Lung microvascular endothelial cell (primary cell): ENCODE data around the gene GPR45. TPM values are rescaled to one million over a fixed set of nuclear protein-coding genes. Genes with fewer than 3 reads are reported as not detected.

Experiments
- DNase-seq, 2 donors: peaks; one replicate each; pipeline versions ENCODE4 v3.0.0 to v3.0.0-alpha.2; 2010; ENCODE audit warnings: low read depth in 2 of 2
- total RNA-seq: library from RNA; depleted of rRNA; stranded (reverse); fragments of >200 nt; gene quantifications from 2 replicates; pipeline ENCODE4 v1.2.1, GENCODE V29; 2014

The GPR45 gene
- total RNA-seq, 1 donor from 2014 or later = not detected

DNA sequence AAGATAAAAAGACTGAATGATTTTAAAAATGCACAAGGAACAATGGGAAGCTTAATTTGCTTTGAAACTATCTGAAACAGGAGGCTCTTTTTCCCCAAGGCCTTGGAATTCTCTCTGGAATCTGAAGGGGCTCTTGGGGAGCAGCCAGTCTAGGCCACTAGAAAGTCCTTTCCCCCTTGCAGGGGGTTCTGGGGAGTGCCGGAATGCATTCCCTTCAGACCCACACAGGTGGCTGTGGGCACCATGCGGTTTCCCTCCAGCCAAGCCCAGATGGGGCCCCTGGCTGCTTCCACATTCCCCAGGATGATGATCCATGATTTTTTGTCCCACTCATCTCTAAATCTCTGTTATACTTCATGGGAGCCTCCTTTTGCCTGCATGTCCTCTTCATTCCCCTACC, 10.7 kb downstream of the GPR45 start:
- DNase-seq = no peak

DNA sequence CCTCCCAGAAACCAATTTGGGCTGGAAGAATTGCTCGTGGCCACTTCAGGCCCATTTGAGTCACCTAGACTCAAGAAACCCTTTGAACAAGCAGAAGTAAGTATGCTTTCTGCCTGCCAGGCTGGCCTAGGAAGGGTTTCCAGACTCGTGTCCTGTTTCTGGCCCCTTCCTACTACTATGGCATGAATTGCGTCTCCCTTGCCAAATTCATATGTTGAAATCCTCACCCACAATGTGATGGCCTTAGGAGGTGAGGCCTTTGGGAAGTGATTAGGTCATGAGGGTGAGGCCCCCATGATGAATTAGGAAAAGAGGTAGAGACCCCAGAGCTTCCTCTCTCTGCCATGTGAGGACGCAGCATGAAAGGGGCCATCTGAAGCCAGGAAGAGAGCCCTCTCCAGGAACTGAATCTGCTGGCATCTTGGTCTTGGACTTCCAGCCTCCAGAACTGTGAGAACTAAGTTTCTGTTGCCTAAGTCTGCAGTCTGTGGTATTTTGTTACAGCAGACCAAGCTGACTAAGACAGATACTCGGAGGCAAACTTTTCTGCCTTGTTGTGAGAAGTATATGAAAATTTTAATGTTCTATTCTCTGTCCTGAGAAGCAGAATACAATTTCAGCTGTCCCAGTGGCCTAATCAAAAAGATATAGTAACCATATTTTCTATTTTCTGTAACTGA, 13.1 kb downstream of the GPR45 start:
- no peak for DNase-seq

DNA sequence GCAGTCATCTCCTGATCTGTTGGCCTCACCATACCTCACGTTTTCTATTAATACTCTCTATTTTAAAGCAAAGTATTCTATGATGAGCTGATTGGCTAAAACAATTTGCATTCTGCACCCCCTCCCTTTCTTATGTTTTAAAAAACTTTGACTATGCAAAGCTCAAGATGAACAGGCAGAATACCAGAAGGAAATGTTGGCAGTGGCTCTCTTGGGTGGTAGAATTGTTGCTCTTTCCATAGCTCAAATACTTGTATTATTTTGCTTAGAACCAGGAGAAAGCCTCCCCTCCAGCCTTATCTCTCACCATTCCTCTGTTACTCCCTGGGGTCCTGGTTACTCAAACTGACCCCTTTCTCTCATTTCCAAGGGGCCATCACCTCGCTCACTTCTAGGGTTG, 14.4 kb downstream of the GPR45 start:
- no peak for DNase-seq

DNA sequence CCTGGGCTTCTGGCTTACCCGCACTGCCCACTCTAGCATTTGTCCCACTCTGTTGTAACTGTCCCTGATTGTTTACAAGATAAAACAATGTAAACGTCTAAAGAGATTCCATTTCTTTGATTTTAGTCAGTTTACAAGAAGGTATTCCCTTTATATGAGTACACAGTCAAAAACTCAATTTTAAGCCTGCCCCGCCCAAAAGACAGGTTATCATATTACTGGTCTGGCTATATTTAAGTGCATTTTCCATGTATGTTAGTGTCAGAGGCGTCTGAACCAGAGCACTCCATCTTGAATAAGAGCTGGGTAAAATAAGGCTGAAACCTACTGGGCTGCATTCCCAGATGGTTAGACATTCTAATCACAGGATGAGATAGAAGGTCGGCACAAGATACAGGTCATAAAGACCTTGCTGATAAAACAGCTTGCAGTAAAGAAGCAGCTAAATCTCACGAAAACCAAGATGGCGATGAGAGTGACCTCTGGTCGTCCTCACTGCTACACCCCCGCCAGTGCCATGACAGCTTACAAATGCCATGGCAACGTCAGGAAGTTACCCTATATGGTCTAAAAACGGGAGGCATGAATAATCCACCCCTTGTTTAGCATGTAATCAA, 15.0 kb downstream of the GPR45 start:
- no peak for DNase-seq

DNA sequence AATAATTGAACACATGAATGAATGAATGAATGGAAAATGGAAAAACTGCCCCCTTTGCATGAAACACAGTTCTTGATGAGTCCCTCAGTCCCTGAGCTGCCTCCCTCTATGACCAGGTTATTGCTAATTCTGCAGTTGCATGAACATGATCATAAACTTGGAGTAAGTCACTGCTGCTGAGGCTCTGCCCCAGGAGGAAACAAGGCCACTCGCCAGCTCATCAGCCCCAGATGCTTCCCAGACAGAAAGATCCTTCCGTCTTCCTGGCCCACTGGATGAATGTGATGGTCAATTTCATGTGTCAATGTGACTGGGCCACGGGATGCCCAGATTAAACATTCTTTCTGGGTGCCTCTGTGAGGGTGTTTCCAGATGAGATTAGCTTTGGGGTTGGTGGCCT, 16.4 kb downstream of the GPR45 start:
- DNase-seq = peak in 1 of 2 donors; percentile 42

DNA sequence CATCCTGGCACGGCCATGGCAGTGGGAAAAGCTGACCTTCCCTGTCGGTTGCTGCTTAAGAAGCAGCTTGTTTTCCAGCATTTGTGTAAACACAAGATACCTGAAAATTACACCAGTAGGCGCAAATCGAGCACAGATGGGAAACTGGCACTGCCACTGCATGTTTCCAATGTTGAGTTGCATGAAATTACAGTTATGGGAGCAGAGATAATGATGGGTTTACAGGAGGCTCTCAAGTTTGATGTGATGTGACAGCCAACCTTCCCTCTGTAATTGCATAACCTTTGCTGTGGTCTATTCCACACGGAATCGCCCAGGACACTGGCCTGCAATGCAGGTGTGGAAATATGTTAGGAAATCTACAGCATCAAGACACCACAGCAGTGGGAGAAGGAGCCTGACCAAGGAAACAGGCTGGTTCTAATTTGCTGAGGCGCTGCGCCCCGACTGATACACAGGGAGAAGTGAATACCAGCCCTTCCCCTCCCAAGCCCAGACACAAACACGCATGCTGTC, 17.4 kb downstream of the GPR45 start:
- DNase-seq = no peak

DNA sequence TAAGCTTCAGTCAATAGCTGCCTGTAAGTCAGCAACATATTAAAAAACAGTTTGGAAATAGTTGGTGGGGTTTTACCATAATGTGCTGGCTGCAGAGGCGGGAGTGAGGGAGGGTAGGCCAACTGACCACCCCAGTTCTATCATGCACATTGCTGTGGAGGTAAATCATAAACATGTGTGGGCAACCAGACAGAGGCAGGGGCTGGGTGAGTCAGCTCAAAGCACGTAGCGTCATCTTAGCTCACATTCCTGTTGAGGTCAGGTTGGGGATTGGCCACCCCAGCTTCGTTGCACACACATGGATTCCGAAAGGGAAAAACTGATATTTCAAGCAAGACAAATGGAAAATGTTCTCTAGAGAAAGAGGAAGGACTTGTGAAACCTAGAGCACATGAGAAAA, 19.5 kb downstream of the GPR45 start:
- DNase-seq = peak in 1 of 2 donors; percentile 15

DNA sequence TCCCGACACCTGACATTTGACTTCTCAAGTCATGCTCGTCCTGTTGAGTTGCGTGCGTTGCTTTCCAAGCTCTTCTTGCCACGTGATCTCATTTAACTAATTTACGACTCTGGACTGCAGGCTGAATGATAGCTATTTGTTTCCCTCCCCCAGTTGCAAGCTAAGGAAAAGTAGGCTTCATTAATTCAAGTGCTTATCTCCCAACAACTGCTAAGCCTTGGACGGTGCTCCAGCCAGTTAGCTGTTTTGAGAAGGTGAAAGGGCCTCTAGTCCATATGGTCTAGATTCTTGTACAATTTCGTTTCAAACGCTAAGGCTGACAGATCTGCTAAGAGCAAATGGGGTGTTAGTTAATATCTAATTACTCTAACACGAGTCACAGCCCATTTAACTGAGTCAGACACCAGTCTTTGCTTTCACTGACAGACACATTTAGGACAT, 21.1 kb downstream of the GPR45 start:
- no peak for DNase-seq

DNA sequence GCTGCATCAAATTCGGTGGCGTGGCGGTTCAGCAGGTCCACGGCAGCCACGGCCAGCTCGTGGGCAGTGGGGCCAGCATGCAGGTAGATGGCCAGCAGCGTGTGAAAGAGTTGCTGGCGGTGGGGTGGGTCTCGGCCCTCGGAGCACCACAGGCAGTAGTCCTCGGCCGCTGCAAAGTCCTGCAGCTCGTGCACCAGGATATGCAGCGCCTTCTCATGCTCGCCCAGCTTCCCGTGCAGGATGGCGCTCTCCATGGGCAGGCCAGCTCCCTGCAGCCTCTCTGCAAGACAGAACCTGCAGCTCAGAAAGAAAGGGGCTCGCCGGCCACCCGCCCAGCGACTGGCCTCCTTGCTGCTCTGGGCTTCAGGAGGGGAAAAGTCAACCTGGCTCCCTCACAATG, 27.9 kb downstream of the GPR45 start:
- no peak for DNase-seq

DNA sequence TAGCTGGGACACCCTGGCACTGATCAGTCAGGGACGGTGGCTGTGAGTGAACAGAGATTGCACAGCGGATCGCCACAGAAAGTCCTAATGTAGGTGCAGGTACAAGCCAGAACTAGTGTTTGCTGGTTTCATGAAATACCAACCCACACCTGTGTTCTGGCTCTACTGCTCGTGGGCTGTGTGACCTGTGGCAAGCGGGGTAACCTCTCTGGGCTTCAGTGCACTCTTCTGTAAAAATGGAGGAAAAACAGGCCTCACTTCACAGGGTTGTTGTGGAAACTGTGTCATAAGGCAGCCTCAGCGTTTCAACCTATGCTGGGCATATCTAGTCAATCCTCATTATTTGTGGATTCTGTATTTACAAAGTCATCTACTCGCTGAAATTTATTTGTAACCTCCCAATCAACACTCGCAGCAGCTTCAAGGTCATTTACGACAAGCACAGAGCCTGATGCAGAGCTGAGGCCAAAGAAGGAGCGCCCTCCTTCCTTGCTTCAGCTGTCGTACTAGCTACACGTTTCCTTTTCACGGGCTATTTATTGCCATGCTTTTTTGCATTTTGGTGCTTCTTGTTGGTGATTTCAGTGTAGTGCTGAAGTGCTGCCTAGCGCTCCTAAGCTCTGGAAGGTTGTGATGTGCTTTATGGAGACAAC, 30.0 kb downstream of the GPR45 start:
- DNase-seq = no peak

DNA sequence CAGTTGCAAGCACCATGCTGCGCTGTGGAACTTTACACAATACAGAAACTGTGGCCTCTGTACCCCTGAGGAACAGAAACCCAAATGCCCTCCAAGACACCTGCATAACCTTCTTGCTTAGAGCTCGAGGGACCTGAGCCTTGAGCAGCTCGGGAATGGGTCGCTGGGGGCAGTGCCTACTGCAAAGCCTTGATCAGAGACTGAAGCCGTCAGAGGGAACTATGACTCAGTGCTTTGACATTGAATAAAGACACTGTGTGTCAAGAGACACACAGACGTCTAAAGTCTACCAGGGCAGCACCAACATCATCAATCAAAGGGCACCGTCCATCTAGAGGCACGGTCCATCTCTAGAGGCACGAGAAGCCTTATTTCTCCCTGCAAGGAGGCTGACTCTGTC, 30.6 kb downstream of the GPR45 start:
- DNase-seq = peak in 1 of 2 donors; percentile 31

DNA sequence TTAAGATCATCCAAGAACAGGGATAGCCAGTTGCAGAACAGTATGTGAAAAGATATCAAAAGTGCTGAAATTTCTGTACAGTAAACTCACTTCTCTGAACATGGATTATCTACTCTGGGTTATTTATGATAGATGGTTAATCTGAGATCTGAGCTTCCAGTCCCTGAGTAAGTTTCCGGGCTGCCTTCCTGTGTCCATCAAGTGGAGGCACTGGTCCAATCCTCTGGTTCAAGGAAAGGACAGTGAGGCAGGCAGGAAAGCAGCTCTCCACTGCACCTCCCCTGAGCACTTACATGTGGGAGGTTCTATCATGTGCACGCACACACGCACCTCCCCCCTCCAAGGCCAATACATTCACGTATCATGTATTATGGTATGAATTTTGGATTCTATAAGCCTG, 32.5 kb downstream of the GPR45 start:
- peak; percentile 76 to 95 for DNase-seq

DNA sequence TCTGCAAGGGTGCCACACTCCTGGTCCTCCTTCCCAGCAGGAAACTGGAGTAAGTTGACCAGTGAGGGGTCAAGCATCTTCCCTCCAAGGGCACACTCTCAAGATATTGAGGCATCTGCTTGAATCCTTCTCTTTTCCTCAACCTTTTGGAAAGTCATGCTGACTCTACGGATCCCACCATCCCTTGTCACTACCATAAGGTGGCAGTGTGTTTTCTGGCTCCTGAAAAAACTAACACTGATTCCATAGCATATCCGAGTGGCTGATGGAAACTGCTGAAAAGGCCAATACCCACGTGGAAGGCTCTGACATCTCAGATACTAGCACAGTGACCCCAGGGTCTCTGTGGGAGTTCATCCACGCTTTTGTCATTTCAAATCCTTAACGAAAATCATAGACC, 37.1 kb downstream of the GPR45 start:
- peak in 1 of 2 donors; percentile 10 for DNase-seq

DNA sequence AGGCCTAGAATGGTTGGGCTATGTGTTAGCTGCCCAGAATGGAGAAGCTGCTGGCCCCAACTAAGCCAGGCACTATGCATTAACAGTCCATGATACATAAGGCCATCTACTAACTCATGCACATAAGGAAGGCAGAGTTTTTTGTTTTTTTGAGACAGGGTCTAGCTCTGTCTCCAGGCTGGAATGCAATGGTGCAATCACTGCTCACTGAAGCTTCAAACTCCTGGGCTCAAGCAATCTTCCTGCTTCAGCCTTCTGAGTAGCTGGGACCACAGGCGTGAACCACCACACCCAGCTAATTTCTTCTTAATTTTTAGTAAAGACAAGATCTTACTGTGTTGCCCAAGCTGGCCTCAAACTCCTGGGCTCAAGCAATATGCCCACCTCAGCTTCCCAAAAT, 37.6 kb downstream of the GPR45 start:
- no peak for DNase-seq

DNA sequence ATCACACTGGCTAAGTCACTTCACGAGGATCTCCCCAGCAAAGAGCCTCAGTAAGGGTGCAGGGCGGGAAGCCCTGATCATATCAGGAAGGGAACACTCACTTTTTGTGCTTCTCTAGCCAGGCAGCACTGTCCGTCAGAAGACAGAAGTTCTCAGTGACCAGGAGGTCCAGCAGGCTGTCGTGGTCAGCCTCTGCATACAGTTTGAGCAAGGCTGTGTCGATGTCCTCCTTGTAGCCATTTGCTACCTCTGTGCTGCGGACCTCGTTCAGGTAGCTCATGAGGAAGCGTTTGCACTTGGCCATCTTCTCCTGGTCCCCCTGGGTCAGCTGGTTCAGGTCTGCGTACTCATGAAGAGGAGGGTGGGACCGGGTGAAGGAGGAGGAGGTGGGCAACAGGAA, 38.7 kb downstream of the GPR45 start:
- no peak for DNase-seq

DNA sequence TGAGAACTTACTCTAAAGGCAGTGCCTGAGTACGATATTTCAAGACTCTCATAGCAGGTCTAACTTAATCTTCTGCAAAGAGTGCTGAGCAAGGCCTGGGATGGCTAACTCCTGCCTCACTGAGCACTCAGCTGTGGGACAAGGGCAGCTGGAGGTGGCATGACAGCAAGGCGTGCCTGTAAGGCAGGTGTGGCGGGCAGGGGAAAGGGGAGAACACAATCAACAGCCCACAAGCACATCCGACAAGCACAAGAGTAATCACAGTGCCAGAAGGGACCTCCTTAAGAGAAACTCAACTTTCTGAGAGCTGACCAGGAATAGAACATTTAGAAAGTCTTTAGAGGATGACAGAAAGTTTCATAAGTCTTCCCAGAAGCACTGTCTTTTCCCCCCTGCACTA, 42.0 kb downstream of the GPR45 start:
- no peak for DNase-seq

DNA sequence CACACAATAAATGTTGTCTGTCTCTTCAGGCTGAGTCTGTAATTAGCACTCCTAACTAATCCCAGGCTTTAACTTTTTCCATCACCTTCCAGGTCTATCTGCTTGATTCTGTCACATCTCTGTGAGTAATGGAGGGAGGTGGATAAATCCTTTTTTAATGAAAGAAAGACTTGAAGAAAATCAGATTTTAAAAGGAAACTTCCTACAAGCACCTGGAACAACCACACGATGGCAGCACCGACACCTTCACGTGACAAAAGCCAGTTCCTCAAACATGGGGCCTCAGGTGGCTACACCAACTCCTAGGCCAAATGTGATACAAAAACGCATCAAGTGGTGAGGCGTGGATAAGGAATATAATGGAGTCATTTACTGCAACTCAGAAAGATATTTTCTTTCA, 46.1 kb downstream of the GPR45 start:
- peak; percentile 45 to 70 for DNase-seq

DNA sequence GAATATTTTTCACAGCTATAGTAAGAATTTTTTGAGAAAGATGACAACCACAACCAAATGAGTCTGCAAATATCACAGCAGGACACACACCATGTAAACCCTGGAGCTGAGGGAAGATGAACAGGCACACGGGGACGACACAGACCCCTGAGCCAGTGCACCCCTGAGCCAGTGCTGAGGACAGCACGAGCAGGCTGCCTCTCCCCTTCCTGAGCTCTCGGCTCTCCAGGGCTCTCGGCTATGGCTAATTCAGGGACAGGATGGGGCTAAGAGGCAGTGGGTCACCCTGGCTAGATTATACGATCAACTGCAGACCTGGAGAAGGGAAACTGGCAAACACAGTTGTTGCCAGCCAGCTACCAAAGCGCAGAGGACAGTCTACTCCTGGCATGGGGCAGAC, 46.6 kb downstream of the GPR45 start:
- no peak for DNase-seq

DNA sequence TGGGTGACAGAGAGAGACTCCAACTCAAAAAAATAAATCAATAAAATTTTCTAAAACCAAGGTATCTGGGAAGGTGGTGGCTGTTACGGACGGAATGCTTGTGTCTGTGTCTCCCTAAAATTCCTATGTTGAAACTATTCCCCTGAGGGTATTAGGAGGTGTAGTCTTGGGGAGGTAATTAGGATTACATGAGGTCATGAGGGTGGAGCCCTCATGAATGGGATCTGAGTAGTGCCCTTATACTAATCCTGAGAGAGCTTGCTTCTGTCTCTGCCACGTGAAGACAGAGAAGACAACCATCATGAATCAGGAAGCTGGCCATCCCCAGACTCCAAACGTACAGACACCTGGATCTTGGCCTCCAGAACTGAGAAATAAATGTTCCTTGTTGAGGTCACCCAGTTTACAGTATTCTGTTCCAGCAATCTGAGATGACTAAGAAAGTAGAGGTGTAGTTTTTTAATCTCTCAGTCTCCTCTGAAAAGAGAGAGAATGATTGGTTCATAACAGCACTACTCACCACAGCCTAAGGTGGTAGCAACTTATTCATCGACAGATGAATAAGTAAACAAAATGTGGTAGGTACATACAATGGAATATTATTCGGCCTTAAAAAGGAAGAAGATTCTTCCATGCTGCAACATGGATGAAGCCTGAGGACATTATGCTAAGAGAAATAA, 49.6 kb downstream of the GPR45 start:
- no peak for DNase-seq

DNA sequence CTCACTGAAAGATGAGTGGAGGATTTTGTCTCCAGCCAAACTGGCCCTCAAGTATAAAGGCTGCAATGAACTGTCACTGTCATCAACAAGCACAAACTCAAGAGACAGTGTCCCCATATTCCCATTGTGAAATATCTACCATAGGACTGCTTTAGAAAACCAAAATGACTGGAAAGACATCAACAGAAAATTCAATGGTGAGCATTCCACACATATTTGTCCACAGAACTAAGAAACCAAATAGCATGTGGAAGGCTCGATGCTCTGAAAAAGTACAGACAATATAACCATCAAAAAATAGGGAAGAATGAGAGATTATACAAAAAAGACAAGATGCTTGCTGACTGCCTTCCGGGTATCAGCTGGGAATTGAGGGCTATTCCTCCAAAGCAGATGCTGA, 50.4 kb downstream of the GPR45 start:
- no peak for DNase-seq
